GM12891 (cell line): ENCODE measurements around the gene ZNF474.

Source experiments
- POLR2A ChIP-seq: IDR thresholded peaks from 2 replicates; pipeline ENCODE4 v1.6.1; 2011; ENCODE audit warnings: low read depth, low read length, control low read depth
- POLR2AphosphoS5 ChIP-seq: IDR thresholded peaks from 2 replicates; pipeline ENCODE4 v1.6.1; 2011; ENCODE audit warnings: low read depth, low read length, control low read depth

DNA sequence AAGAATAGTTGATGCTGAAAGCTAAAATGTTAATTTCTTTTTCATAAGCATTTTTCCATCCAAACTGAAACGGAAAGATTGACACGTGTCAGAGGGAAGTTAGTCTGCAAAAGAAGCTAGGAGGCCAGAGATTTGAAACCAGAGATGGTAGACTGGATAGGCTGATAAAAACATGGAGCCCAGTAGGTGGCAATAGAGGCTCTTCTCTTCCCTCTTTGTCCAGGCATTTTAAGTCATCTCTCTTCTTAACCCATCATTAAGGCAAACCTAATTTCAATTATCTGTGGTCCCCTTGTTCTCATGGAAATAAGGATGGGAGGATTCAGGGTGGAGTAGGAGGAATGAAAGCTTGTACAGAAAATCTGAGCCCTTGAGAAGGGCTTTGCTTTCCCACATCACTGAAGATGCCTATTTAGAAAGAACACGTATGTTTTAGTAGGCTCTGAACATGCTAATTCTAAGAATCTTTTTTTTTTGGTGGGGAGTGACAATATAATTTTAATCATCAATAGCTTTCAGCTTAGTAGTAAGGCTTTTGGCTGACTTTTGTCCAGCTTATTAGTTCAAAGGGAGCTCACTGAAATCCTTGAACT is 66.6 kb downstream of the ZNF474 start:
- TF ChIP-seq POLR2A (no peak), POLR2AphosphoS5 (no peak)
